Prostate gland (tissue), 2 donors: ENCODE results near the gene MAP3K4. TPM values are rescaled to one million over a fixed set of nuclear protein-coding genes. Genes with fewer than 3 reads are reported as not detected.

Experiments
- DNase-seq: peaks from one replicate; pipeline ENCODE4 v3.0.0-alpha.2; 2019; ENCODE audit warnings: low spot score
- H3K27ac ChIP-seq, 2 donors: fragments of 200-600 bp; sonication (generic); 2 replicates each; pipeline ENCODE4 v1.5.1; 2017 to 2019
- H3K27me3 ChIP-seq: fragments of 200-600 bp; sonication (generic); replicated peaks from 2 replicates; pipeline ENCODE4 v1.5.1; 2019; ENCODE audit not compliant: insufficient read depth
- H3K36me3 ChIP-seq, 2 donors: fragments of 200-600 bp; sonication (generic); 1 replicate in 1 of 2; 2 replicates in 1 of 2; pipeline versions ENCODE4 v1.5.1 to v1.8.1; 2017 to 2019
- H3K4me1 ChIP-seq: fragments of 200-600 bp; sonication (generic); replicated peaks from 2 replicates; pipeline ENCODE4 v1.5.1; 2019
- H3K4me3 ChIP-seq, 2 donors: fragments of 200-600 bp; sonication (generic); 2 replicates each; pipeline ENCODE4 v1.5.1; 2017 to 2019
- H3K9me3 ChIP-seq: fragments of 200-600 bp; sonication (generic); 2 replicates; pipeline ENCODE4 v1.5.1; 2017
- POLR2A ChIP-seq: fragments of 450-650 bp; IDR thresholded peaks from one replicate; pipeline ENCODE4 v1.6.1; 2016; ENCODE audit warnings: antibody characterized with exemption, mild to moderate bottlenecking
- POLR2AphosphoS5 ChIP-seq: sonication (generic); formaldehyde crosslinking; IDR thresholded peaks from one replicate; pipeline ENCODE4 v1.6.1; 2017; ENCODE audit warnings: antibody characterized with exemption
- WGBS: methylation state at CpG from one replicate; pipeline ENCODE4 v1.1.5; 2018; 5-methylcytosine and 5-hydroxymethylcytosine counted together
- intact Hi-C: fragments of 100-400 bp; cut with DNase I; formaldehyde crosslinking; loops from one replicate; pipeline ENCODE4 v1.14.2; 2022
- total RNA-seq, 2 donors: library from RNA; depleted of rRNA; stranded (reverse); fragments of >200 nt; gene quantifications; one replicate each; pipeline ENCODE4 v1.1.0, GENCODE V29; 2016
- TF ChIP-seq, protein P1 (sequence below), 4 experiments: fragments of 200-600 bp in 2 of 4; fragments of 450-650 bp in 2 of 4; sonication (generic) in 2 of 4; IDR thresholded peaks; 1 replicate in 3 of 4; 2 replicates in 1 of 4; pipeline ENCODE4 v1.5.1; 2016 to 2019; ENCODE audit warnings: antibody characterized with exemption in 4 of 4, mild to moderate bottlenecking in 2 of 4, moderate library complexity in 2 of 4

The MAP3K4 gene
- total RNA-seq, 2 donors from 2014 or later, result 26.2 to 59.2 TPM

DNA sequence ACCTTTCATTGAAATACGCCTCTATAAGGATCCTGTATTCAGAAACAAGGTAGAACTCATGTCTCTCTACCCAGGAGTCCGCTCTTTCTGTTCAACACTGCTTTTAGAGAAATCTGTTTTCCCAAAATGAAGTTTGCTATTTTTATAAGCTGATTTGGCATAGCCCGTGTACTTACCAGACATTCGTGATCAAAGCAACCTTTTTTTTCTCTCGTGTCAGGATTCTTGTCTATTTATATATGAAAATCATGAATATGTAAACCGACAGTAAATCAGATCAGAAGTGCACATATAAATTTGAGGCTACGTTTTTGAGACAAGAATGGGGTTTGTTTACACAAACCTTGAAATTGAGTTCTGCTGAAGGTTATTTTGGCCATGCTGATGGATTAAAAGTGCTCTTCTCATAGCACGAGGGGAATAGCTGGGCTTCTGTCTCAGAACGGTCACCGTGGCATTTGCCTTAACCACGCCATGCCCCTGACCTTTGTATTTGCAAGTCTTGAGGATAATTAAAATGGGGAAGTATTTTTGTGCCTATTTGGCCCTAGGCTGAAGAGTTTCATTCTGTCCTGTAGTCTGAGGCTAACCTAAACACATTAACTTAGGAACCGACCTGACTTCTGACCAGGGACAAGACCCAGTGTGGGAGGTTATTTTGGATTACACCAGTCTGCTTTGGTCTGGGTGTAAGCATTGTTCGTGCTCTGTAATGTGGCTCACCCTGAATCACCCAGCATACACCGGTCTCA, 118.6 kb downstream of the MAP3K4 start:
- 75% methylated on average over 14 of the region's 14 CpGs for WGBS
- Histone ChIP-seq H3K36me3 (peaks cover 3 to 18% of the 10 kb centered on the region in 2 donors), H3K9me3 (no peaks in the 10 kb centered on the region), H3K4me3 (no peak overlapping the region), H3K27me3 (no peaks in the 10 kb centered on the region), H3K4me1 (no peaks in the 10 kb centered on the region), H3K27ac (no peak overlapping the region)
- DNase-seq, result no peak
- no peak for TF ChIP-seq POLR2AphosphoS5
- TF ChIP-seq, protein P1, sequence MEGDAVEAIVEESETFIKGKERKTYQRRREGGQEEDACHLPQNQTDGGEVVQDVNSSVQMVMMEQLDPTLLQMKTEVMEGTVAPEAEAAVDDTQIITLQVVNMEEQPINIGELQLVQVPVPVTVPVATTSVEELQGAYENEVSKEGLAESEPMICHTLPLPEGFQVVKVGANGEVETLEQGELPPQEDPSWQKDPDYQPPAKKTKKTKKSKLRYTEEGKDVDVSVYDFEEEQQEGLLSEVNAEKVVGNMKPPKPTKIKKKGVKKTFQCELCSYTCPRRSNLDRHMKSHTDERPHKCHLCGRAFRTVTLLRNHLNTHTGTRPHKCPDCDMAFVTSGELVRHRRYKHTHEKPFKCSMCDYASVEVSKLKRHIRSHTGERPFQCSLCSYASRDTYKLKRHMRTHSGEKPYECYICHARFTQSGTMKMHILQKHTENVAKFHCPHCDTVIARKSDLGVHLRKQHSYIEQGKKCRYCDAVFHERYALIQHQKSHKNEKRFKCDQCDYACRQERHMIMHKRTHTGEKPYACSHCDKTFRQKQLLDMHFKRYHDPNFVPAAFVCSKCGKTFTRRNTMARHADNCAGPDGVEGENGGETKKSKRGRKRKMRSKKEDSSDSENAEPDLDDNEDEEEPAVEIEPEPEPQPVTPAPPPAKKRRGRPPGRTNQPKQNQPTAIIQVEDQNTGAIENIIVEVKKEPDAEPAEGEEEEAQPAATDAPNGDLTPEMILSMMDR (IDR thresholded peaks at IDR 0.05), result no peak
- TF ChIP-seq POLR2A, result no peak
- intact Hi-C loops, result no loop called here

DNA sequence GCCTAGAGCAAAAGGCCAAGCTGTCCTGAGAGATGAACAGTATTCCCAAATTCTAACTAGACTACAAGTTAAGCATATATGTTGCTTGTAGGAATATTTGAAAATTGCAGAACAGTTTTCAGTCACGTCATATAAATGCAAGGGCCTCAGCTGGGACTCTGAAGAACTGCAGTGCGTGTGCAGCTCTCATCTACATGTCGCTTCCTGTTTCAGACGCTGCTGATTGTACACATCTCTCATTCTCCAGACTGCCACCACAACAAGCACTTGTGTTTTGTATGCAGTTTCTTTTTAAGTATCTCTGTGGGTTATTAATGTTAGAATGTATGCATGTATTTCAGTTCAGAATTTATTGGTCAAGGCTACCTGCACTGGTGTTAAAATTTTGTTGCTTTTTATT, 119.7 kb downstream of the MAP3K4 start:
- intact Hi-C loops, result no loop called here
- Histone ChIP-seq H3K27me3 (no peaks in the 10 kb centered on the region), H3K27ac (no peak overlapping the region), H3K9me3 (no peaks in the 10 kb centered on the region), H3K36me3 (peaks cover 3 to 18% of the 10 kb centered on the region in 2 donors), H3K4me1 (no peaks in the 10 kb centered on the region), H3K4me3 (no peak overlapping the region)
- no peak for DNase-seq
- TF ChIP-seq POLR2AphosphoS5, result no peak
- TF ChIP-seq, protein P1 (IDR thresholded peaks at IDR 0.05), result no peak
- TF ChIP-seq POLR2A, result no peak
- WGBS, result 92% methylated on average over 4 of the region's 4 CpGs

DNA sequence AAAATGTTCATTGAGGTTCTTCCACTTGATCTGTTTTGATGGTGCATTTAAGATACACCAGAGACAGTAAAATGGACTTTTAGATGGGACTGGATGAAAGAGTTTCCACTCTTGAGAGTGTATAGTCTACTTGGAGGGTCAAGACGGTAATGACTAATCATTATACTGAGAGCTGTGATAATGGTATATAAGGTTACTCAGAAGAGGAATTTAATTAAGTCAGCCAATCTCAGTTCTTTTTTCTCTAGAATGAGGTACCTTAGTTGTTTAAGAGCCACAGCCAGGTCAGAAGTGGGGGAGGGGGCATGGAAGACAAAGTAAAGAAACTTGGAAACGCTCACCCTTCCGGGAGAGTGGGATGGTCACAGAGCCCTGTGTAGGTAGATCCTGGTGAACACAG, 123.9 kb downstream of the MAP3K4 start:
- Histone ChIP-seq H3K27me3 (no peaks in the 10 kb centered on the region), H3K9me3 (no peaks in the 10 kb centered on the region), H3K27ac (no peak overlapping the region), H3K4me1 (no peaks in the 10 kb centered on the region), H3K4me3 (no peak overlapping the region), H3K36me3 (peaks cover 3 to 8% of the 10 kb centered on the region in 2 donors)
- TF ChIP-seq POLR2A (no peak), POLR2AphosphoS5 (no peak)
- TF ChIP-seq, protein P1 (IDR thresholded peaks at IDR 0.05), result no peak
- DNase-seq, result no peak
- intact Hi-C loops, result no loop called here
- WGBS, result 85% methylated on average over 3 of the region's 3 CpGs

DNA sequence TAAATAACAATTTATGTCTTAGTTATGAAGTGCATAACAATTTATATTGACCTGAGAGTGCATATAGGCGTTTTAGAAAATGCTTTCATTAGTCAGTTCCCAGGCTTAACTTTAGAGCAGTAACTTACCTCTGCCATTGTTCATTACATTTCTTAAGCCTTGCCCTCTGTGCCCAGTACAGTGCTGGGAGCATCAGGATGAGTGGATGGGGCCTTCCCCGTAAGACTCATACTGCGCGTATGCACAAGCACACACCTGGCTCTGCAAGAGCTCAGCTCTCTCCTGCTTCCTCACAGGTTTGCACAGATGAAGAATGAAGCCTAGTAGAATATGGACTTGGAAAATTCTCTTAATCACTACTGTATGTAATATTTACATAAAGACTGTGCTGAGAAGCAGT, 125.0 kb downstream of the MAP3K4 start:
- Histone ChIP-seq H3K4me1 (no peaks in the 10 kb centered on the region), H3K27ac (no peak overlapping the region), H3K9me3 (no peaks in the 10 kb centered on the region), H3K4me3 (no peak overlapping the region), H3K36me3 (peaks cover 3 to 8% of the 10 kb centered on the region in 2 donors), H3K27me3 (no peaks in the 10 kb centered on the region)
- TF ChIP-seq POLR2A (no peak), POLR2AphosphoS5 (no peak)
- TF ChIP-seq, protein P1 (IDR thresholded peaks at IDR 0.05), result no peak
- intact Hi-C loops, result no loop called here
- 95% methylated on average over 4 of the region's 4 CpGs for WGBS
- DNase-seq, result no peak

DNA sequence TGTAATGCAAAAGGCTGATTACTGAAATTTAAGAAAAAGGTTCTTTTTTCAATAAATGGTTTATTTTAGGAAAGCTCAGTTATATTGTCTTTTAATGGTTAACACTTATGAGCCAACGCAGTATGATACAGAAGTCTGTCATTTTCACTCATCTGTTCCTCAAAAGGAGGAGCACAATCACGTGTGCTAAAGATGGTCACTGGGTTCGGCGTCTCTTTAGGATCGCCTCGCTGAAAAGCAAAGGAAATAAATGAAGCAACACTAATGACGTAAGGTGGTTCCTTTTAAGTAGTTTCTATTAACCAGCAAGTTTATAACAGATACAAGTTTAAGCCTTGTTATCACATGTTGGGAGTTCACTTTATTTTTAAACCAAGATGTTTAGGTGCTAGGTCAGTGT, 125.7 kb downstream of the MAP3K4 start:
- intact Hi-C loops, result no loop called here
- H3K36me3 ChIP-seq, result peaks cover 0 to 4% of the 10 kb centered on the region in 2 donors

More for the DNA sequence above, 125.7 kb downstream of the MAP3K4 start:
- TF ChIP-seq, protein P1 (IDR thresholded peaks at IDR 0.05), result no peak
- TF ChIP-seq POLR2A (no peak), POLR2AphosphoS5 (no peak)
- no peaks in the 10 kb centered on the region for H3K27me3 ChIP-seq
- 85% methylated on average over 7 of the region's 7 CpGs for WGBS
- no peak for DNase-seq
- no peak overlapping the region for H3K27ac ChIP-seq
- H3K9me3 ChIP-seq, result no peaks in the 10 kb centered on the region
- H3K4me1 ChIP-seq, result no peaks in the 10 kb centered on the region
- H3K4me3 ChIP-seq, result no peak overlapping the region
